Measurements from ENCODE around the gene RNF227. TPM values are rescaled to one million over a fixed set of nuclear protein-coding genes. Genes with fewer than 3 reads are reported as not detected.

Gene RNF227
- total RNA-seq, 1 donor from 2014 or later: 3.0 TPM

DNA sequence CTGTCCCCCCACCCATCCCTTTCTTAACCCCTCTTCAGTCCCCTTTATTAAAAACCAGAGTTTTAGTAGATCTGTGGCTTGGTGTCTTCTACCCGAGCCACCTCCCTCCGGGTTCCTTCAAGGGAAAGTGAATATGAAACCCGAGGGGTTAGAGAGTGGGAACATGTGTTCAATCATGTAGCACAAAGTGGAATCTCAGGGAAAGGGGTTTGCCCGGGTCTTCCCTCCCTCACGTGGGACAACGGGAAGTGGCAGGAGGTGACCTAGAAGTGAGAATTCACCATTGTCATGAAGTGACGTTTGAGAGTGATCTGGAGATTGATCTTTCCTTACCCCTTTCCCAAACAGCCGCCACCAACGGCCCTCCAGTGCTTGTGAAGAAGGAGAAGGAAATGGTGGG, 5.0 kb downstream of the RNF227 start:
- H3K36me3 Mint-ChIP-seq (ENCODE audit: unreplicated experiment): peaks cover 44% of the 10 kb centered on the region
- H3K27ac Mint-ChIP-seq (ENCODE audit: unreplicated experiment): no peak overlapping the region
- no peak overlapping the region for H3K4me3 Mint-ChIP-seq (ENCODE audit: unreplicated experiment)
- H3K27me3 Mint-ChIP-seq (ENCODE audit: unreplicated experiment): no peaks in the 10 kb centered on the region
- DNase-seq (ENCODE audit: extremely low spot score, unreplicated experiment): no peak
- no peaks in the 10 kb centered on the region for H3K9me3 Mint-ChIP-seq (ENCODE audit: unreplicated experiment)
- TF ChIP-seq, protein P1, sequence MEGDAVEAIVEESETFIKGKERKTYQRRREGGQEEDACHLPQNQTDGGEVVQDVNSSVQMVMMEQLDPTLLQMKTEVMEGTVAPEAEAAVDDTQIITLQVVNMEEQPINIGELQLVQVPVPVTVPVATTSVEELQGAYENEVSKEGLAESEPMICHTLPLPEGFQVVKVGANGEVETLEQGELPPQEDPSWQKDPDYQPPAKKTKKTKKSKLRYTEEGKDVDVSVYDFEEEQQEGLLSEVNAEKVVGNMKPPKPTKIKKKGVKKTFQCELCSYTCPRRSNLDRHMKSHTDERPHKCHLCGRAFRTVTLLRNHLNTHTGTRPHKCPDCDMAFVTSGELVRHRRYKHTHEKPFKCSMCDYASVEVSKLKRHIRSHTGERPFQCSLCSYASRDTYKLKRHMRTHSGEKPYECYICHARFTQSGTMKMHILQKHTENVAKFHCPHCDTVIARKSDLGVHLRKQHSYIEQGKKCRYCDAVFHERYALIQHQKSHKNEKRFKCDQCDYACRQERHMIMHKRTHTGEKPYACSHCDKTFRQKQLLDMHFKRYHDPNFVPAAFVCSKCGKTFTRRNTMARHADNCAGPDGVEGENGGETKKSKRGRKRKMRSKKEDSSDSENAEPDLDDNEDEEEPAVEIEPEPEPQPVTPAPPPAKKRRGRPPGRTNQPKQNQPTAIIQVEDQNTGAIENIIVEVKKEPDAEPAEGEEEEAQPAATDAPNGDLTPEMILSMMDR (IDR thresholded peaks at IDR 0.05): no peak
- peaks cover 13% of the 10 kb centered on the region for H3K4me1 Mint-ChIP-seq (ENCODE audit: unreplicated experiment)

DNA sequence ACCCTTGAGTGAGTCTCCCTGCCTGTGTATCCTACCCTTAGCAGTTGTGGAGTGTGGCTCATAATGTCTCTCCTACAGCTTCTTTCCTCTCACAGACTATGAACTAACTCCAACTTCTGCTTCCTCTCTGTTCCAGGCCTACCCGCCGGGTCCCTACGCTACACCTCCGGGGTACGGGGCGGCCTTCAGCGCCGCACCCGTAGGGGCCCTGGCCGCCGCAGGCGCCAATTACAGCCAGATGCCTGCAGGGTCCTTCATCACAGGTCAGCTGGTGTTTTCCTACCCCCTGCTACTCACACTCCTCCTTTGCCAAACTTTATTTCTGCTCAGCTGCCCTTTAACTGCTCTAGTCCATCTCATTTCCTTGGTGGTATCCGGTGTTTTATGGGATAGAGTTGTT, 5.4 kb downstream of the RNF227 start:
- DNase-seq (ENCODE audit: extremely low spot score, unreplicated experiment): no peak
- H3K27ac Mint-ChIP-seq (ENCODE audit: unreplicated experiment): no peak overlapping the region
- TF ChIP-seq, protein P1 (IDR thresholded peaks at IDR 0.05): no peak
- H3K27me3 Mint-ChIP-seq (ENCODE audit: unreplicated experiment): no peaks in the 10 kb centered on the region
- no peak overlapping the region for H3K4me3 Mint-ChIP-seq (ENCODE audit: unreplicated experiment)
- peaks cover 48% of the 10 kb centered on the region for H3K36me3 Mint-ChIP-seq (ENCODE audit: unreplicated experiment)
- no peaks in the 10 kb centered on the region for H3K9me3 Mint-ChIP-seq (ENCODE audit: unreplicated experiment)
- peaks cover 13% of the 10 kb centered on the region for H3K4me1 Mint-ChIP-seq (ENCODE audit: unreplicated experiment)

DNA sequence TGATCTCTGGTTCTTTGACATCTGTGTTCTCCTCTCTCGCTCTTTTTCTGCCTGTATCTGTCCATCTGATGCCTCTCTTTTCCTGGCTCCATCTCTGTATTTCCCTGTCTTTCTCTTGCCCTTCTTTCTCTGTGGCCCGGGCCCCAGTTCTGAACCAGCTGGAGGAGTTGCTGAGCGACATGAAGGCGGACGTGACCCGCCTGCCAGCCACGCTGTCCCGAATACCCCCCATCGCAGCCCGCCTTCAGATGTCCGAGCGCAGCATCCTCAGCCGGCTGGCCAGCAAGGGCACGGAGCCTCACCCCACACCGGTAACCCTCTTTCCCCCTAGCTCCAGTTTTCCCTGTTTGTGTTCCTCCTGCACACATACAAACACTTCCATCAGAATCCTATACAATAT, 5.8 kb downstream of the RNF227 start:
- Mint-ChIP-seq H3K27ac (ENCODE audit: unreplicated experiment) (no peak overlapping the region), H3K36me3 (ENCODE audit: unreplicated experiment) (peaks cover 53% of the 10 kb centered on the region), H3K27me3 (ENCODE audit: unreplicated experiment) (no peaks in the 10 kb centered on the region), H3K4me3 (ENCODE audit: unreplicated experiment) (no peak overlapping the region), H3K9me3 (ENCODE audit: unreplicated experiment) (no peaks in the 10 kb centered on the region), H3K4me1 (ENCODE audit: unreplicated experiment) (peaks cover 8% of the 10 kb centered on the region)
- TF ChIP-seq, protein P1 (IDR thresholded peaks at IDR 0.05): no peak
- DNase-seq (ENCODE audit: extremely low spot score, unreplicated experiment): no peak

DNA sequence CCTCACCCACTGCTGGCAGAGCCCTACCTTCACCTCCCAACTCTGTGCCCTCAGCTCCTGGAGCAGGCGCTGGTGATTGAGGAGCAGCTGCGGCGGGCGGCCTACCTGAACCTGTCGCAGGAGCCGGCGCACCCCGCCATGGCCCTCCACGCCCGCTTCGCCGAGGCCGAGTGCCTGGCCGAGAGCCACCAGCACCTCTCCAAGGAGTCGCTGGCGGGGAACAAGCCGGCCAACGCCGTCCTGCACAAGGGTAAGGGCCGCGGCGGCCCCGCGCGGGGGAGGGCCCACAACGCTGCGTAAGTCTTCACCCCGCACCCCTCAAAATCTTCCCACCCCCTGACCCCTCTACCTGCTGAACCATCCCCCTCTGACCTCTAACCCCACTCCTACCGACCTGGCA, 7.0 kb downstream of the RNF227 start:
- no peaks in the 10 kb centered on the region for H3K9me3 Mint-ChIP-seq (ENCODE audit: unreplicated experiment)
- no peaks in the 10 kb centered on the region for H3K27me3 Mint-ChIP-seq (ENCODE audit: unreplicated experiment)
- no peak overlapping the region for H3K27ac Mint-ChIP-seq (ENCODE audit: unreplicated experiment)
- TF ChIP-seq, protein P1 (IDR thresholded peaks at IDR 0.05): no peak
- H3K4me1 Mint-ChIP-seq (ENCODE audit: unreplicated experiment): no peaks in the 10 kb centered on the region
- peaks cover 63% of the 10 kb centered on the region for H3K36me3 Mint-ChIP-seq (ENCODE audit: unreplicated experiment)
- H3K4me3 Mint-ChIP-seq (ENCODE audit: unreplicated experiment): no peak overlapping the region
- no peak for DNase-seq (ENCODE audit: extremely low spot score, unreplicated experiment)

DNA sequence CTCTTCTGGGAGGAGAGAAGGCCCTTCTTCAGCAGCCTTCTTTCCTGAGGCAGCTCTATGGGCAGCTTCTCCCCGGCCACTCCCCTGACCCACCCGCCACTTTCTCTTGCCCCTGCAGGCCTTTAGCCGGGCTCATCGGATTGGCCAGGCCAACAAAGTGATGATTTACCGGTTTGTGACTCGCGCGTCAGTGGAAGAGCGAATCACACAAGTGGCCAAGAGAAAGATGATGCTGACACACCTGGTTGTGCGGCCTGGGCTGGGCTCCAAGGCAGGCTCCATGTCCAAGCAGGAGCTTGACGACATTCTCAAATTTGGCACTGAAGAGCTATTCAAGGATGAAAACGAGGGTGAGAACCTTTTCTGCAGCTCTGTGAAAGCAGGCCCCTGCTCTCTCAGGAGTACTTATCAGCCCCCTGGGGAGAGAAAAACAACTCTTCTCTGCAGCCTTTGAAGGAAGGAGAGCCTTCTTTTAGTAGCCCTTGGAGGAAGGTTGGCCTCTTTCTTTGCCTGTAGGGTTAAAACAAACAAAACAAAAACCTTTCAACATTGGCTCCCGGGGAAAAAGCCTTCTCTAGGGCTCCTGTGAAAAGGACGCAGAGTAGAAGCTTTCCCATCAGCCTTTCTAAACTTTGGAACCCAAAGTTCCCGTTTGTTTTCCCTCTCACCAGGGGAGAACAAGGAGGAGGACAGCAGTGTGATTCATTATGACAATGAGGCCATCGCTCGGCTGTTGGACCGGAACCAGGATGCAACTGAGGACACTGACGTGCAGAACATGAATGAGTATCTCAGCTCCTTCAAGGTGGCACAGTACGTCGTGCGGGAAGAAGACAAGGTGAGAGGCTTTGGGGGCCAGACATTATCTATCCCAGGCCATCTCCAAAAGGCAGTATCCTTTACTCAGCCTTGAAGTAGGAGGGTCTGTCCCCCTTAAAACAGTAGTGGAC, 12.7 kb downstream of the RNF227 start:
- H3K27me3 Mint-ChIP-seq (ENCODE audit: unreplicated experiment): no peaks in the 10 kb centered on the region
- H3K9me3 Mint-ChIP-seq (ENCODE audit: unreplicated experiment): no peaks in the 10 kb centered on the region
- peaks cover 82% of the 10 kb centered on the region for H3K36me3 Mint-ChIP-seq (ENCODE audit: unreplicated experiment)
- no peak overlapping the region for H3K4me3 Mint-ChIP-seq (ENCODE audit: unreplicated experiment)
- no peak overlapping the region for H3K27ac Mint-ChIP-seq (ENCODE audit: unreplicated experiment)
- no peak for DNase-seq (ENCODE audit: extremely low spot score, unreplicated experiment)
- TF ChIP-seq, protein P1 (IDR thresholded peaks at IDR 0.05): no peak
- no peaks in the 10 kb centered on the region for H3K4me1 Mint-ChIP-seq (ENCODE audit: unreplicated experiment)

All from osteocyte (in vitro differentiated cells).